SK-N-SH (cell line): ENCODE results near the gene PCYT2.
A peak's percentile ranks its signal among the peaks of the same experiment; 100 is the strongest.

ENCODE experiments used
- EZH2phosphoT487 ChIP-seq: fragments of 200-600 bp; sonication (generic); IDR thresholded peaks from 2 replicates; pipeline ENCODE4 v1.6.1; 2017; ENCODE audit warnings: low read depth, mixed run types, mild to moderate bottlenecking, antibody characterized with exemption, moderate library complexity, borderline replicate concordance
- FOXM1 ChIP-seq: IDR thresholded peaks from 2 replicates; pipeline ENCODE4 v1.4.0; 2012; ENCODE audit warnings: low read depth, mild to moderate bottlenecking
- JUND ChIP-seq: IDR thresholded peaks from 2 replicates; pipeline ENCODE4 v1.4.0; 2012
- POLR2AphosphoS5 ChIP-seq: IDR thresholded peaks from 2 replicates; pipeline ENCODE4 v1.6.1; 2012; ENCODE audit warnings: low read depth, low read length
- SMC3 ChIP-seq: IDR thresholded peaks from 2 replicates; pipeline ENCODE4 v1.6.1; 2012; ENCODE audit warnings: low read depth, low read length, improper control_type of control experiment
- TAF1 ChIP-seq: IDR thresholded peaks from 2 replicates; pipeline ENCODE4 v1.6.1; 2012; ENCODE audit warnings: low read depth, mild to moderate bottlenecking, low read length, moderate library complexity, borderline replicate concordance
- TCF12 ChIP-seq: IDR thresholded peaks from 2 replicates; pipeline ENCODE4 v1.4.0; 2012
- TEAD4 ChIP-seq: IDR thresholded peaks from 2 replicates; pipeline ENCODE4 v1.4.0; 2012; ENCODE audit warnings: mild to moderate bottlenecking, borderline replicate concordance; ENCODE audit not compliant: insufficient read depth
- YY1 ChIP-seq: IDR thresholded peaks from 2 replicates; pipeline ENCODE4 v1.4.0; 2012; ENCODE audit warnings: low read depth, mild to moderate bottlenecking
- TF ChIP-seq, protein P1 (sequence below): fragments of 200-600 bp; sonication (generic); IDR thresholded peaks from 2 replicates; pipeline ENCODE4 v1.6.1; 2017; ENCODE audit warnings: antibody characterized with exemption, mild to moderate bottlenecking, moderate library complexity
- TF ChIP-seq, protein P2 (sequence below): IDR thresholded peaks from 2 replicates; pipeline ENCODE4 v1.4.0; 2012; ENCODE audit warnings: low read depth, borderline replicate concordance
- TF ChIP-seq, protein P3 (sequence below): fragments of 150-350 bp; IDR thresholded peaks from 2 replicates; pipeline ENCODE4 v1.6.1; 2016; ENCODE audit warnings: mild to moderate bottlenecking, low read depth, low read length
- TF ChIP-seq, protein P4 (sequence below): IDR thresholded peaks from 2 replicates; pipeline ENCODE4 v1.6.1; 2012; ENCODE audit warnings: mild to moderate bottlenecking, low read depth, low read length, moderate library complexity

DNA sequence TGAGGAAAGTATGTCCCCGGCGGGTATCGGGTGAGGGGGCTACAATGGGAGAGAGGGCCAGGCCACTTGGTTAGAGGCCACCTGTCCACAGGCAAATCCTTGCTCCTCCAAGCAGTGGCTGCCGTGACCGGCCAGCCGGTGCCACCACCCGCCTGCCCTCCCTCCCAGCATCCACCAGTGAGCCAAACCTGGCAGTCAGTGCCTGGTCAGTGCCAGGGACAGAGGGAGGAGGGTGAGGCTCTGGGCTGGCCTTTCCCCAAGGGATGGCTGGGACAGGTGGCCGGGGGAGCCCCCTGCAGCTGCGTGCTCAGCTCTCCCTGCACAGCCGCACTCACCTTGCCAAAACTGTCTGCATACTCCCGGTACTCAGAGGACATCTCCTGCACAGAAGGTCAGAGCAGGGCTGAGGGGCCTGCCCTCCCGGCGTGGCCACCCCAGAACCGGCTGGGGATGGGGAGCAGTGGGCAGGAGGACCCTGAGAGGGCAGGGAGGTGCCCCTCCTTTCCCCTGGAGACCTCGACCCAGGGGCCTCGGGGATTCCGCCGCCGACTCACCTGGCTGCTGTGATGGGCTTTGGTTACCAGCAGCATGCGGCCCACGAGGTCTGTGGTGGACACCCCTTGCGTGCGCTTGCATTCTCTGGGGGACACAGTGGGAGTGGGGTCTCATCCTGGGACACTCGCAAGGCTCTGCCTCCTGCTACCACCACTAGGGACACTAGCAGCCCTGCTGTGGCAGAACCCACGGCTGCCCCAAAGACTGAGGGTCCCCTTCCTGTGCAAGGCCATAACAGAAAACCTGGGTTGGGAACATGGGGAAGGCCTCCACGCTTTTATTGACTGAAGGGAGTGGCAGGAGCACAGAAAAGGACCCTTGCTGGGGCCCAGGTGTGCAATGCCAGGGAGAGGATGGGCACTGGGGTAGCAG lies 3.7 kb downstream of the PCYT2 start:
- no peak for TF ChIP-seq POLR2AphosphoS5
- TF ChIP-seq TCF12: no peak
- TF ChIP-seq, protein P1, sequence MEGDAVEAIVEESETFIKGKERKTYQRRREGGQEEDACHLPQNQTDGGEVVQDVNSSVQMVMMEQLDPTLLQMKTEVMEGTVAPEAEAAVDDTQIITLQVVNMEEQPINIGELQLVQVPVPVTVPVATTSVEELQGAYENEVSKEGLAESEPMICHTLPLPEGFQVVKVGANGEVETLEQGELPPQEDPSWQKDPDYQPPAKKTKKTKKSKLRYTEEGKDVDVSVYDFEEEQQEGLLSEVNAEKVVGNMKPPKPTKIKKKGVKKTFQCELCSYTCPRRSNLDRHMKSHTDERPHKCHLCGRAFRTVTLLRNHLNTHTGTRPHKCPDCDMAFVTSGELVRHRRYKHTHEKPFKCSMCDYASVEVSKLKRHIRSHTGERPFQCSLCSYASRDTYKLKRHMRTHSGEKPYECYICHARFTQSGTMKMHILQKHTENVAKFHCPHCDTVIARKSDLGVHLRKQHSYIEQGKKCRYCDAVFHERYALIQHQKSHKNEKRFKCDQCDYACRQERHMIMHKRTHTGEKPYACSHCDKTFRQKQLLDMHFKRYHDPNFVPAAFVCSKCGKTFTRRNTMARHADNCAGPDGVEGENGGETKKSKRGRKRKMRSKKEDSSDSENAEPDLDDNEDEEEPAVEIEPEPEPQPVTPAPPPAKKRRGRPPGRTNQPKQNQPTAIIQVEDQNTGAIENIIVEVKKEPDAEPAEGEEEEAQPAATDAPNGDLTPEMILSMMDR: peak; percentile 25
- TF ChIP-seq EZH2phosphoT487: no peak
- TF ChIP-seq, protein P2, sequence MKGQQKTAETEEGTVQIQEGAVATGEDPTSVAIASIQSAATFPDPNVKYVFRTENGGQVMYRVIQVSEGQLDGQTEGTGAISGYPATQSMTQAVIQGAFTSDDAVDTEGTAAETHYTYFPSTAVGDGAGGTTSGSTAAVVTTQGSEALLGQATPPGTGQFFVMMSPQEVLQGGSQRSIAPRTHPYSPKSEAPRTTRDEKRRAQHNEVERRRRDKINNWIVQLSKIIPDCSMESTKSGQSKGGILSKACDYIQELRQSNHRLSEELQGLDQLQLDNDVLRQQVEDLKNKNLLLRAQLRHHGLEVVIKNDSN: no peak
- TF ChIP-seq, protein P3, sequence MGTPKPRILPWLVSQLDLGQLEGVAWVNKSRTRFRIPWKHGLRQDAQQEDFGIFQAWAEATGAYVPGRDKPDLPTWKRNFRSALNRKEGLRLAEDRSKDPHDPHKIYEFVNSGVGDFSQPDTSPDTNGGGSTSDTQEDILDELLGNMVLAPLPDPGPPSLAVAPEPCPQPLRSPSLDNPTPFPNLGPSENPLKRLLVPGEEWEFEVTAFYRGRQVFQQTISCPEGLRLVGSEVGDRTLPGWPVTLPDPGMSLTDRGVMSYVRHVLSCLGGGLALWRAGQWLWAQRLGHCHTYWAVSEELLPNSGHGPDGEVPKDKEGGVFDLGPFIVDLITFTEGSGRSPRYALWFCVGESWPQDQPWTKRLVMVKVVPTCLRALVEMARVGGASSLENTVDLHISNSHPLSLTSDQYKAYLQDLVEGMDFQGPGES: no peak
- no peak for TF ChIP-seq TAF1
- TF ChIP-seq, protein P4, sequence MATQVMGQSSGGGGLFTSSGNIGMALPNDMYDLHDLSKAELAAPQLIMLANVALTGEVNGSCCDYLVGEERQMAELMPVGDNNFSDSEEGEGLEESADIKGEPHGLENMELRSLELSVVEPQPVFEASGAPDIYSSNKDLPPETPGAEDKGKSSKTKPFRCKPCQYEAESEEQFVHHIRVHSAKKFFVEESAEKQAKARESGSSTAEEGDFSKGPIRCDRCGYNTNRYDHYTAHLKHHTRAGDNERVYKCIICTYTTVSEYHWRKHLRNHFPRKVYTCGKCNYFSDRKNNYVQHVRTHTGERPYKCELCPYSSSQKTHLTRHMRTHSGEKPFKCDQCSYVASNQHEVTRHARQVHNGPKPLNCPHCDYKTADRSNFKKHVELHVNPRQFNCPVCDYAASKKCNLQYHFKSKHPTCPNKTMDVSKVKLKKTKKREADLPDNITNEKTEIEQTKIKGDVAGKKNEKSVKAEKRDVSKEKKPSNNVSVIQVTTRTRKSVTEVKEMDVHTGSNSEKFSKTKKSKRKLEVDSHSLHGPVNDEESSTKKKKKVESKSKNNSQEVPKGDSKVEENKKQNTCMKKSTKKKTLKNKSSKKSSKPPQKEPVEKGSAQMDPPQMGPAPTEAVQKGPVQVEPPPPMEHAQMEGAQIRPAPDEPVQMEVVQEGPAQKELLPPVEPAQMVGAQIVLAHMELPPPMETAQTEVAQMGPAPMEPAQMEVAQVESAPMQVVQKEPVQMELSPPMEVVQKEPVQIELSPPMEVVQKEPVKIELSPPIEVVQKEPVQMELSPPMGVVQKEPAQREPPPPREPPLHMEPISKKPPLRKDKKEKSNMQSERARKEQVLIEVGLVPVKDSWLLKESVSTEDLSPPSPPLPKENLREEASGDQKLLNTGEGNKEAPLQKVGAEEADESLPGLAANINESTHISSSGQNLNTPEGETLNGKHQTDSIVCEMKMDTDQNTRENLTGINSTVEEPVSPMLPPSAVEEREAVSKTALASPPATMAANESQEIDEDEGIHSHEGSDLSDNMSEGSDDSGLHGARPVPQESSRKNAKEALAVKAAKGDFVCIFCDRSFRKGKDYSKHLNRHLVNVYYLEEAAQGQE: no peak
- TF ChIP-seq YY1: no peak
- no peak for TF ChIP-seq SMC3
- no peak for TF ChIP-seq TEAD4
- TF ChIP-seq FOXM1: no peak
- TF ChIP-seq JUND: no peak
